GM23248 (cell line): ENCODE results near the gene TDP2.

Experiments used
- EZH2 ChIP-seq: fragments of 200-600 bp; sonication (generic); IDR thresholded peaks from 2 replicates; pipeline ENCODE4 v1.6.1; 2018; ENCODE audit warnings: antibody characterized with exemption, mild to moderate bottlenecking; ENCODE audit not compliant: insufficient read depth, poor library complexity, severe bottlenecking
- EZH2phosphoT487 ChIP-seq: fragments of 200-600 bp; sonication (generic); IDR thresholded peaks from 2 replicates; pipeline ENCODE4 v1.6.1; 2018; ENCODE audit warnings: antibody characterized with exemption, moderate library complexity, mild to moderate bottlenecking, low read depth; ENCODE audit not compliant: insufficient read depth

DNA sequence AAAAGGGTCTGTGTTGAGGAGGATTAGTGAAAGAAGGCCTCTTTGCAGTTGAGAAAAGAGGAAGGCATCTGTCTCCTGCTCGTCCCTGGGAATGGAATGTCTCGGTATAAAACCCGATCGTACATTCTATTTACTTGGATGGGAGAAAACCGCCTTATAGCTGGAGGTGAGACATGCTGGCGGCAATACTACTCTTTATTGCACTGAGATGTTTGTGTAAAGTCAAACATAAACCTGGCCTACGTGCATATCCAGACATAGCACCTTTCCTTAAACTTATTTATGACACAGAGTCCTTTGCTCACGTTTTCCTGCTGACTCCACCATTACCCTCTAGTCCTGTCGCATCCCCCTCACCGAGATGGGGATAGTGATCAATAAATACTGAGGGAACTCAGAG is 4.5 kb downstream of the TDP2 start:
- no peak for TF ChIP-seq EZH2
- no peak for TF ChIP-seq EZH2phosphoT487
